ENCODE results near the gene CLIP3. TPM values are rescaled to one million over a fixed set of nuclear protein-coding genes. Genes with fewer than 3 reads are reported as not detected.
"Not testable (repeated sequence)": the region's sequence is repeated elsewhere in the genome, so short reads cannot be mapped to it uniquely, and the experiment has no call there.

CLIP3 gene
- total RNA-seq, 1 donor from 2014 or later = 4.7 TPM

DNA sequence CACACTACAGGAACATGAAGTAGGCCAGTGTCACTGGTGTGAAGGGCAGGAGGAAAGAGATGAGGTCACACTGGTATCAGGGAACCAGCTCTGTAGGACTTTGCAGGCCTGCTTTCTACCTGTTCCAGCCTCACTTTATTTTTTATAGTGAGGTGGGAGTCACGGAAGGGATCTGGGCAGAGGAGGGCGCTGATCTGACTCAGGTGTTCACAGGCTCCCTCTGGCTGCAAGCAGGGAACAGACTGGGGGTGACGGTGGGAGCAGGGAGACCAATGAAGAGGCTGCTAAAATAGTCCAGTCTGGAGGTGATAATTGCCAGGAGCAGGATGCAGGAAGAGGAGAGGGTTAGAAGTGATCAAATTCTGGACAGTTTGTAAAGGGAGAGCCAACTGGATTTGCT, 18.6 kb upstream of the CLIP3 start:
- no peaks in the 10 kb centered on the region for H3K36me3 ChIP-seq (ENCODE audit: control insufficient read depth, insufficient read depth, low read length)
- no peaks in the 10 kb centered on the region for H3K27me3 ChIP-seq (ENCODE audit: control insufficient read depth, insufficient read depth, low read length)
- DNase-seq (ENCODE audit: low read depth) = no peak
- TF ChIP-seq, protein P1, sequence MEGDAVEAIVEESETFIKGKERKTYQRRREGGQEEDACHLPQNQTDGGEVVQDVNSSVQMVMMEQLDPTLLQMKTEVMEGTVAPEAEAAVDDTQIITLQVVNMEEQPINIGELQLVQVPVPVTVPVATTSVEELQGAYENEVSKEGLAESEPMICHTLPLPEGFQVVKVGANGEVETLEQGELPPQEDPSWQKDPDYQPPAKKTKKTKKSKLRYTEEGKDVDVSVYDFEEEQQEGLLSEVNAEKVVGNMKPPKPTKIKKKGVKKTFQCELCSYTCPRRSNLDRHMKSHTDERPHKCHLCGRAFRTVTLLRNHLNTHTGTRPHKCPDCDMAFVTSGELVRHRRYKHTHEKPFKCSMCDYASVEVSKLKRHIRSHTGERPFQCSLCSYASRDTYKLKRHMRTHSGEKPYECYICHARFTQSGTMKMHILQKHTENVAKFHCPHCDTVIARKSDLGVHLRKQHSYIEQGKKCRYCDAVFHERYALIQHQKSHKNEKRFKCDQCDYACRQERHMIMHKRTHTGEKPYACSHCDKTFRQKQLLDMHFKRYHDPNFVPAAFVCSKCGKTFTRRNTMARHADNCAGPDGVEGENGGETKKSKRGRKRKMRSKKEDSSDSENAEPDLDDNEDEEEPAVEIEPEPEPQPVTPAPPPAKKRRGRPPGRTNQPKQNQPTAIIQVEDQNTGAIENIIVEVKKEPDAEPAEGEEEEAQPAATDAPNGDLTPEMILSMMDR (IDR thresholded peaks at IDR 0.05; ENCODE audit: insufficient read depth, low read length, poor library complexity, severe bottlenecking) = peak; percentile 69
- H3K4me3 ChIP-seq (ENCODE audit: low read depth, low read length) = no peak overlapping the region

- H3K27me3 ChIP-seq (ENCODE audit: control insufficient read depth, insufficient read depth, low read length) = no peaks in the 10 kb centered on the region
- TF ChIP-seq, protein P1 (IDR thresholded peaks at IDR 0.05; ENCODE audit: insufficient read depth, low read length, poor library complexity, severe bottlenecking) = no peak
- DNase-seq (ENCODE audit: low read depth) = no peak
These were observed 16.5 kb upstream of the CLIP3 start for GRCh38 chr19:36049080-36049698.

DNA sequence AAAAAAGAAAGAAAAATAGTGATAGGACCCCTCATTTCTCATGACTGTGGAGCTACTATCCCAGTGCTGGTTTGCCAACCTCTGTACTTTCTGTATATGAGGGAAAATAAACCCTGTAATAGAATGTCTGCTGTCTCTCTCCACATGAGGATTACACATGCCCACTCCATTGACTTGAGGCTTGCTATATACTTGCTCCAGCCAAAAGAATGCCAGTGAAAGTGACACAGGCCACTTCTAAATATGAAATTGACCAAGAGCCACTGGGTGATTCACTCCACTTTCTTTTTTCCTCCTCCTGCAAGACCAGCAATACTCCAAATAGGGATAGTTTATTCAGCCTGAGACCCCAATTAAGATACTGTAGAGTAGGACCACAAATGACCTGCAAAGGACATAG, 15.2 kb upstream of the CLIP3 start:
- Histone ChIP-seq H3K4me3 (ENCODE audit: low read depth, low read length) (no peak overlapping the region), H3K36me3 (ENCODE audit: control insufficient read depth, insufficient read depth, low read length) (no peaks in the 10 kb centered on the region), H3K27me3 (ENCODE audit: control insufficient read depth, insufficient read depth, low read length) (no peaks in the 10 kb centered on the region)
- DNase-seq (ENCODE audit: low read depth) = no peak
- TF ChIP-seq, protein P1 (IDR thresholded peaks at IDR 0.05; ENCODE audit: insufficient read depth, low read length, poor library complexity, severe bottlenecking) = no peak

More at GRCh38 chr19:36049080-36049698, 16.5 kb upstream of the CLIP3 start:
- no peak overlapping the region for H3K4me3 ChIP-seq (ENCODE audit: low read depth, low read length)
- H3K36me3 ChIP-seq (ENCODE audit: control insufficient read depth, insufficient read depth, low read length) = no peaks in the 10 kb centered on the region

DNA sequence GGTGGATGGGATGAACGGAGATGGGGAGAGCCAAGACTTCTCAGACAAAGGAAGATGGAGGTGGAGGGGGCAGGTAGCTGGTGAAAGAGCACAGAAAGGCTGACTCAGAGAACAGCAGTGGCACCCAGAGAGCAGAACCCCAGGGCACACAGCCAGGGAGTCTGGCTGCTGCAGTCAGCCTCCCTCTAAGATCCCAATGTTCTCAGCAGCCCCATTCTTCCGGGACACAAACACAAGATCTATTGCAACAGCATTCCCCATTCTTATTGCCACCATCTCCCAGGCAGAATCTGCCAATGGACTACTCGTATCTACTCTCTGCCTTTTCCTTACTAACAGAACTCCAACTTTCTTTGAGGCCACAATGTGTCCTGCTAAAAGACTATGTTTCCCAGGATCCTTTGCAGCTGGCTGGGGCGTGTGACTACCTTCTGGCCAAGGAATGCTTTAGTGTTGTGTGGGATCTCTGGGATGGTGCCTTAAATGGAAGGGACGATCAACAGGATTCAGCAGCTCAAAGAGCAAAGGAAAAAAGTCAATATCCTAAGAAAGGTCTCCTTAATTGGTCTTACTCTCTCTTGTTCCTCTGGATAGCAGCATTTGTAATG, 13.9 kb upstream of the CLIP3 start:
- no peak for DNase-seq (ENCODE audit: low read depth)
- Histone ChIP-seq H3K4me3 (ENCODE audit: low read depth, low read length) (no peak overlapping the region), H3K36me3 (ENCODE audit: control insufficient read depth, insufficient read depth, low read length) (no peaks in the 10 kb centered on the region), H3K27me3 (ENCODE audit: control insufficient read depth, insufficient read depth, low read length) (no peaks in the 10 kb centered on the region)
- TF ChIP-seq, protein P1 (IDR thresholded peaks at IDR 0.05; ENCODE audit: insufficient read depth, low read length, poor library complexity, severe bottlenecking) = no peak

DNA sequence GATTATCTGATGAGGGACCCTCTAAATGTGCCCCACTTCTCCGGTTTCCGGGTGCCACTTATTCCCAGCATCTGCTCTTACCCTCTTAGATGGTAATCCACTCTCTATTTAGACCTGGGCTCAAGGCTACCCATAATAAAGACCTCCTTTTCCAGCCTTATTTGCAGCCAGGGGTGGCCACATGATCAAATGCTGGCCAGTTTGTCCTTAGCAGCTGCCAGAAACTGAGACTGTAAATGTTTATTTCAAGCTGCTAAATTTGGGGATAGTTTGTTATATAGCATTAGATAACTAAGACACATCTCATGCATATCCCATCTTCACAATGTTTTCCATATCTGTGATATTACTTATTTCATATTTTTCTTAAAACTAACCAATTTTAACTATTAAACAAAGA, 11.3 kb upstream of the CLIP3 start:
- TF ChIP-seq, protein P1 (IDR thresholded peaks at IDR 0.05; ENCODE audit: insufficient read depth, low read length, poor library complexity, severe bottlenecking) = no peak
- H3K27me3 ChIP-seq (ENCODE audit: control insufficient read depth, insufficient read depth, low read length) = no peaks in the 10 kb centered on the region
- no peak overlapping the region for H3K4me3 ChIP-seq (ENCODE audit: low read depth, low read length)
- no peaks in the 10 kb centered on the region for H3K36me3 ChIP-seq (ENCODE audit: control insufficient read depth, insufficient read depth, low read length)
- DNase-seq (ENCODE audit: low read depth) = no peak

- Histone ChIP-seq H3K36me3 (ENCODE audit: control insufficient read depth, insufficient read depth, low read length) (no peaks in the 10 kb centered on the region), H3K4me3 (ENCODE audit: low read depth, low read length) (no peak overlapping the region), H3K27me3 (ENCODE audit: control insufficient read depth, insufficient read depth, low read length) (no peaks in the 10 kb centered on the region)
- TF ChIP-seq, protein P1 (IDR thresholded peaks at IDR 0.05; ENCODE audit: insufficient read depth, low read length, poor library complexity, severe bottlenecking) = no peak
- DNase-seq (ENCODE audit: low read depth) = peak; percentile 69
These were observed 9.2 kb upstream of the CLIP3 start for GRCh38 chr19:36041831-36042230.

DNA sequence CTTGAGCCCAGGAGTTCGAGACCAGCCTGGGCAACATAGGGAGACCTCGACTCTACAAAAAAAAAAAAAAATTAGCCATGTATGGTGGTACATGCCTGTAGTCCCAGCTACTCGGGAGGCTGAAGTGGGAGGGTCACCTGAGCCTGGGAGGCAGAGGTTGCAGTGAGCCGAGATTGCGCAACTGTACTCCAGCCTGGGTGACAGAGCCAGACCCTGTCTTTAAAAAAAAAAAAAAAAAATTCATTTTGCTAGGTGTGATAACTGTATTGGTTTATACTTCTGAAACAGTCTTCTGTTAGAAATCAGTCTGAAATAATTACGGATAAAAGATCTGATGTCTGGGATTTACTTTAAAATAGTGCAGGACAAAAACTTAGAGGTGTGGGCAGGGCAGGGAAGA, 8.4 kb upstream of the CLIP3 start:
- H3K4me3 ChIP-seq (ENCODE audit: low read depth, low read length); DNase-seq (ENCODE audit: low read depth); H3K27me3 ChIP-seq (ENCODE audit: control insufficient read depth, insufficient read depth, low read length); H3K36me3 ChIP-seq (ENCODE audit: control insufficient read depth, insufficient read depth, low read length): not testable (repeated sequence)

Data from kidney epithelial cell (primary cell).